Suprapubic skin (tissue), 4 donors: ENCODE data around the gene PTCH1. TPM values are rescaled to one million over a fixed set of nuclear protein-coding genes. Genes with fewer than 3 reads are reported as not detected.

ENCODE experiments used
- DNase-seq, 2 donors: peaks; one replicate each; pipeline ENCODE4 v3.0.0-alpha.2; 2019; ENCODE audit warnings: low spot score in 2 of 2
- H3K27ac ChIP-seq: fragments of 200-600 bp; sonication (generic); one replicate; pipeline ENCODE4 v1.5.1; 2019
- H3K27me3 ChIP-seq: fragments of 200-600 bp; sonication (generic); one replicate; pipeline ENCODE4 v1.5.1; 2019
- H3K36me3 ChIP-seq: fragments of 200-600 bp; sonication (generic); one replicate; pipeline ENCODE4 v1.5.1; 2019
- H3K4me1 ChIP-seq: fragments of 200-600 bp; sonication (generic); one replicate; pipeline ENCODE4 v1.5.1; 2019
- H3K4me3 ChIP-seq: fragments of 200-600 bp; sonication (generic); one replicate; pipeline ENCODE4 v1.5.1; 2019; ENCODE audit warnings: mild to moderate bottlenecking
- H3K9me3 ChIP-seq: fragments of 200-600 bp; sonication (generic); one replicate; pipeline ENCODE4 v1.5.1; 2019
- CTCF ChIP-seq, 2 donors: fragments of 200-600 bp in 1 of 2; fragments of 450-650 bp in 1 of 2; sonication (generic) in 1 of 2; IDR thresholded peaks; one replicate each; pipeline ENCODE4 v1.5.1; 2016 to 2019; ENCODE audit warnings: antibody characterized with exemption in 2 of 2, mild to moderate bottlenecking in 1 of 2, moderate library complexity in 1 of 2
- EP300 ChIP-seq: sonication (generic); formaldehyde crosslinking; IDR thresholded peaks from one replicate; pipeline ENCODE4 v1.6.1; 2017; ENCODE audit warnings: antibody characterized with exemption
- POLR2A ChIP-seq, 2 donors: fragments of 450-650 bp; IDR thresholded peaks; one replicate each; pipeline ENCODE4 v1.6.1; 2017; ENCODE audit warnings: antibody characterized with exemption in 2 of 2, mild to moderate bottlenecking in 2 of 2, moderate library complexity in 2 of 2
- POLR2AphosphoS5 ChIP-seq, 3 donors: sonication (generic); formaldehyde crosslinking; IDR thresholded peaks; one replicate each; pipeline ENCODE4 v1.6.1; 2017; ENCODE audit warnings: antibody characterized with exemption in 3 of 3
- WGBS: methylation state at CpG from one replicate; pipeline ENCODE4 v1.1.5; 2018; 5-methylcytosine and 5-hydroxymethylcytosine counted together
- total RNA-seq, 4 donors: library from RNA; depleted of rRNA; stranded (reverse); fragments of >200 nt; gene quantifications; one replicate each; pipeline ENCODE4 v1.1.0, GENCODE V29; 2016

Gene PTCH1
- total RNA-seq, 4 donors from 2014 or later = 9.9 to 59.0 (median 27.9) TPM

- TF ChIP-seq CTCF (IDR thresholded peaks at IDR 0.05) (no peak), EP300 (no peak), POLR2AphosphoS5 (IDR thresholded peaks at IDR 0.05) (no peak), POLR2A (IDR thresholded peaks at IDR 0.05) (no peak)
- H3K9me3 ChIP-seq = no peaks in the 10 kb centered on the region
- DNase-seq = no peak
- H3K4me3 ChIP-seq = no peak overlapping the region
- no peak overlapping the region for H3K27ac ChIP-seq
- WGBS = 68% methylated on average over 2 of the region's 2 CpGs
- peaks cover 6% of the 10 kb centered on the region for H3K36me3 ChIP-seq
- peaks cover 7% of the 10 kb centered on the region for H3K4me1 ChIP-seq
- no peaks in the 10 kb centered on the region for H3K27me3 ChIP-seq
These were observed 20.1 kb downstream of the PTCH1 start for GRCh38 chr9:95496687-95497086.

GRCh38 chr9:95495961-95496360 lies 20.8 kb downstream of the PTCH1 start:
- no peaks in the 10 kb centered on the region for H3K27me3 ChIP-seq
- peaks cover 7% of the 10 kb centered on the region for H3K4me1 ChIP-seq
- no peak for DNase-seq
- 86% methylated on average over 12 of the region's 12 CpGs for WGBS
- TF ChIP-seq POLR2AphosphoS5 (IDR thresholded peaks at IDR 0.05) (no peak), POLR2A (IDR thresholded peaks at IDR 0.05) (no peak), CTCF (IDR thresholded peaks at IDR 0.05) (no peak), EP300 (no peak)
- no peaks in the 10 kb centered on the region for H3K9me3 ChIP-seq
- H3K4me3 ChIP-seq = no peak overlapping the region
- H3K27ac ChIP-seq = no peak overlapping the region
- peaks cover 6% of the 10 kb centered on the region for H3K36me3 ChIP-seq

- no peak overlapping the region for H3K27ac ChIP-seq
- H3K36me3 ChIP-seq = peaks cover 6% of the 10 kb centered on the region
- no peak for DNase-seq
- H3K4me3 ChIP-seq = no peak overlapping the region
- H3K27me3 ChIP-seq = no peaks in the 10 kb centered on the region
- no peaks in the 10 kb centered on the region for H3K9me3 ChIP-seq
- TF ChIP-seq EP300 (no peak), POLR2AphosphoS5 (IDR thresholded peaks at IDR 0.05) (no peak), POLR2A (IDR thresholded peaks at IDR 0.05) (no peak), CTCF (IDR thresholded peaks at IDR 0.05) (no peak)
- H3K4me1 ChIP-seq = peaks cover 7% of the 10 kb centered on the region
- WGBS = 93% methylated on average over 3 of the region's 3 CpGs
These were observed 21.2 kb downstream of the PTCH1 start for GRCh38 chr9:95495529-95495928.

GRCh38 chr9:95494416-95495371 lies 22.1 kb downstream of the PTCH1 start:
- Histone ChIP-seq H3K27ac (no peak overlapping the region), H3K4me3 (no peak overlapping the region)
- TF ChIP-seq EP300 (no peak), POLR2A (IDR thresholded peaks at IDR 0.05) (no peak), POLR2AphosphoS5 (IDR thresholded peaks at IDR 0.05) (no peak), CTCF (IDR thresholded peaks at IDR 0.05) (no peak)

GRCh38 chr9:95494022-95494415 lies 22.8 kb downstream of the PTCH1 start:
- WGBS = 96% methylated on average over 20 of the region's 26 CpGs
- DNase-seq = no peak
- Histone ChIP-seq H3K27ac (no peak overlapping the region), H3K4me3 (no peak overlapping the region), H3K4me1 (peaks cover 7% of the 10 kb centered on the region), H3K36me3 (peaks cover 6% of the 10 kb centered on the region), H3K27me3 (no peaks in the 10 kb centered on the region), H3K9me3 (no peaks in the 10 kb centered on the region)
- TF ChIP-seq POLR2A (IDR thresholded peaks at IDR 0.05) = no peak
- no peak for TF ChIP-seq CTCF (IDR thresholded peaks at IDR 0.05)
- no peak for TF ChIP-seq EP300
- no peak for TF ChIP-seq POLR2AphosphoS5 (IDR thresholded peaks at IDR 0.05)

More at GRCh38 chr9:95494416-95495371, 22.1 kb downstream of the PTCH1 start:
- WGBS = 86% methylated on average over 14 of the region's 29 CpGs
- no peaks in the 10 kb centered on the region for H3K9me3 ChIP-seq
- H3K4me1 ChIP-seq = peaks cover 7% of the 10 kb centered on the region
- no peak for DNase-seq
- peaks cover 6% of the 10 kb centered on the region for H3K36me3 ChIP-seq
- H3K27me3 ChIP-seq = no peaks in the 10 kb centered on the region
